Measurements from ENCODE around the gene PI4KA.
"Not testable (repeated sequence)": the region's sequence is repeated elsewhere in the genome, so short reads cannot be mapped to it uniquely, and the experiment has no call there.

The PI4KA gene

GRCh38 chr22:20844055-20845037, 14.3 kb downstream of the PI4KA start:
- DNase-seq: no peak

GRCh38 chr22:20843501-20843900, 15.1 kb downstream of the PI4KA start:
- DNase-seq: no peak

GRCh38 chr22:20840646-20841371, 17.8 kb downstream of the PI4KA start:
- no peak for DNase-seq

GRCh38 chr22:20839837-20840645, 18.6 kb downstream of the PI4KA start:
- no peak for DNase-seq

- not testable (repeated sequence) for DNase-seq
Measured at GRCh38 chr22:20839354-20839753, 19.3 kb downstream of the PI4KA start.

- no peak for DNase-seq
Measured at GRCh38 chr22:20836987-20837823, 21.4 kb downstream of the PI4KA start.

GRCh38 chr22:20834725-20835124, 23.9 kb downstream of the PI4KA start:
- DNase-seq: no peak

- DNase-seq: no peak
Measured at GRCh38 chr22:20834206-20834605, 24.4 kb downstream of the PI4KA start.

- no peak for DNase-seq
Measured at GRCh38 chr22:20833225-20833665, 25.4 kb downstream of the PI4KA start.

GRCh38 chr22:20829491-20830134, 29.0 kb downstream of the PI4KA start:
- no peak for DNase-seq

GRCh38 chr22:20826373-20827152, 32.0 kb downstream of the PI4KA start:
- not testable (repeated sequence) for DNase-seq

- DNase-seq: no peak
Measured at GRCh38 chr22:20825624-20826023, 33.0 kb downstream of the PI4KA start.

- not testable (repeated sequence) for DNase-seq
Measured at GRCh38 chr22:20825216-20825615, 33.4 kb downstream of the PI4KA start.

- no peak for DNase-seq
Measured at GRCh38 chr22:20823264-20823663, 35.3 kb downstream of the PI4KA start.

- no peak for DNase-seq
Measured at GRCh38 chr22:20822240-20822639, 36.4 kb downstream of the PI4KA start.

- not testable (repeated sequence) for DNase-seq
Measured at GRCh38 chr22:20821717-20822239, 36.8 kb downstream of the PI4KA start.

- DNase-seq: no peak
Measured at GRCh38 chr22:20819471-20819870, 39.1 kb downstream of the PI4KA start.

- DNase-seq: no peak
Measured at GRCh38 chr22:20818471-20818870, 40.1 kb downstream of the PI4KA start.

- DNase-seq: no peak
Measured at GRCh38 chr22:20816559-20816958, 42.1 kb downstream of the PI4KA start.

- no peak for DNase-seq
Measured at GRCh38 chr22:20815477-20816050, 43.0 kb downstream of the PI4KA start.
